Skin epidermis (tissue), 12 donors: Measurements from ENCODE around the gene PXK.

Experiments used
- H3K27ac ChIP-seq, 21 experiments: fragments of 200-600 bp; sonication (generic) in 11 of 21; one replicate each; pipeline ENCODE4 v1.5.0; 2020; ENCODE audit warnings: mild to moderate bottlenecking in 3 of 21, inconsistent platforms in 2 of 21, moderate library complexity in 2 of 21
- H3K4me3 ChIP-seq, 7 experiments: fragments of 200-600 bp; sonication (generic) in 2 of 7; one replicate each; pipeline ENCODE4 v1.5.0; 2020; ENCODE audit warnings: inconsistent platforms in 2 of 7, mild to moderate bottlenecking in 2 of 7, moderate library complexity in 1 of 7

PXK gene

DNA sequence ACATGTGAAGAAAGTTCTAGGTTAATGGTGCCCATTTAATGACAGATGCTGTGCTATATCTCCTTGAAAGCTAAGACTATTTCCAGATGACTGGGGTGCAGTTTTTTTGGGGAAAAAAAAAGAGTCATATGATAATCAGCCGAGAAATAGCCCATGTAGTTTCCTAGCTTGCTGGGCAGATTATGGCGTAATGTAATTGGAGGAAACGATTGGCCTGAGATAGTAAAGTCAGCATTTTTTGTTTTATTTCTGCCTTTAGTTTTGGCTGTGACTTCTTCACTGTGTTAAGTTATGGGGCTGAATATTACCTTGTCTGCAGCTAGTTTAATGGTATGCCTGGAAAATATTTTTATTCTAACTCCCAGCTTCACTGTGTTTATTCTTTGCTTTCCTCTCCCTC, 77.0 kb downstream of the PXK start:
- no peak overlapping the region for H3K4me3 ChIP-seq
- H3K27ac ChIP-seq, result no peak overlapping the region

DNA sequence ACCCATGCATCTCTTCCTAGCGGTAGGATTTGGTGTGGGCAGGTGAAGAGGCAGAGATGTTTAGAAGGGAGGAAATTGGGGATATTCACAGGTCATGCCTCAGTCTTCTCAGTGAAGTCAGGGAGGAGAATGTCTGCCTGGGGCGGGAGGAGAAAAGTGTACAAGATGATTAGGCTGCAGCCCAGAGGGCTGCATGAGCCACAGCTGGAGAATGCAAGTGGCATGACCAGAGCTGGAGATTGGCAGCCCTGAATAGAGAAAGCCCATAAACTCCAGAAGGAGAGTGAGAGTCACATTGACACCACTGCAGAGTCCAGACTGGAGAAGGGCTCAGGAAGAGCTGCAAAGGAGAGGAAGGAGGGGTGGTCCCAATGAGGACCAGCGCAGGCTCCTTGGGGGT, 78.3 kb downstream of the PXK start:
- Histone ChIP-seq H3K4me3 (no peak overlapping the region), H3K27ac (no peak overlapping the region)

DNA sequence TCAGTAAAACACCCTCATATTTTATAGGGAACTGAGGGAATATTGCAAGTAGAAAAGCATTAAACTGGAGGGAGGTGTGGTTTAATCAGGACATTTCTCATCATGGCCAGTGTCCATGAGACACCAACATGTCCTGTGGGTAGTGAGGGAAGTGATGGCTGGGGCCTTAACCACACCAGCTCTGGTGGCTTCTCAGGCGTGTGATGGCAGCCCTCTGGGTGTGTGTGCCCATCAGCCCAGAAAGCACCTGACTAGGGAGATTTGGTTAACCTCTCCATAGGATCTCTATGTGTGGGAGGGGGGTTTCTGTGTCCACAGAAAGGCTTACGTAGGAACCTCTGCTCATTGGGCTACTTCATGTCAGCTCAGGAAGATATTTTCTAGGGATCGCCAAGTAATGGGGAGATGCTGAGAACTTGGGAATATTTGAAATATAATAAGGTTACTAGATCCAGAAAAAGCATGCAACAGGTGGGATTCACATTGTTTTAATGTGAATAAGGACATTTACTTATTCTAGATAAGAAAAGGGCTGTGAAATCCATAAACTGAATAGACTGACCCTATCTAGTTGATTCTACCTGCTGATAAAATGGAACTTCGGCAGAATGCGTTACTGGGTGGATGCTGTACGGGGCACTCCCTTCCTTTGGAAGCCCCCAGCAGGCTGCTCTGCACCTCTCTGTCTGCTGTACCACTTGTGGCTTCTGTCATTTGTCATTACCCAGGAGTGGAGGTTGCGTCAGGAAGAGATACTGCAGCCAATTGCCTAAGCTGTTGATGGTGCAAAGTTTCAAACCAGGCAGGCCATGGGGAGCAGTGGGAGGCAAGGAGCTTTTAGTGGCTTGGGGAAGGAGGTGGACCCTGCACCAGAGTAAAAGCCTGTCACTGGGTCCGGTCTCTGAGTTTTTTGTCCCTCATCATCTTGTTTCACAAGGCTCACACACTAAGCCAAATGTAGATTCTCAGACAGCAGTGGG, 79.4 kb downstream of the PXK start:
- H3K4me3 ChIP-seq, result no peak overlapping the region
- peak overlapping the region in 1 of 21 experiments; percentile 36 for H3K27ac ChIP-seq

DNA sequence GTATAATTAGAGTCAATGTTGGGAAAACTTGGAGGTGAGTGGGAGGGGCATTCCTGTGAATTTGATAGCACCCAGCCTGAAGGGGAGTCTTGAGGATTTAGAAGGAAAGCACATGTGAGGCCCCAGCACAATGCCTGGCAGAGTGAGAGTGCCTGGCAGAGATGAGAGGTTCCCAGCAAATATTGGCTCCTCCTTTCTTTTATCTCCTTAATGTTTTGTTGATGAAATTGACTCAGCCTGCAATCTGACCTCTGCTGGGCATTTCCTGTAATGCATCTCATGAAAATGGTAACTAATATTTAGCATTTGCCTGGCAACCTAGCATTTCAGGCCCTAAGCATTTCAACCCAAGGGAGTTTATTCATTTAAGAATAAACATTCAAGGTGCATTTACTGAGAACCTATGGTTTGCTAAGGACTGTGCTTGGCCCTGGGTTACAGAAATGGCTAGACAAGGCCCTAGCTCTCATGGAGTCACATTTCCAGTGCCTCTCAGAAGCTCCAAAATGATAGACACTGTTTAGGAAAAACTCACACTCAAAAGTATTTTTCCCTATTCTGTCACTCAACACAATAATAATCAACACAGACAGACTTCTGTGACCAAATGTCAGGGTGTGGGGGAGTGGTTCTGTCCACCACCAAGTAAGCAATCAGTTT, 82.0 kb downstream of the PXK start:
- Histone ChIP-seq H3K27ac (no peak overlapping the region), H3K4me3 (no peak overlapping the region)

DNA sequence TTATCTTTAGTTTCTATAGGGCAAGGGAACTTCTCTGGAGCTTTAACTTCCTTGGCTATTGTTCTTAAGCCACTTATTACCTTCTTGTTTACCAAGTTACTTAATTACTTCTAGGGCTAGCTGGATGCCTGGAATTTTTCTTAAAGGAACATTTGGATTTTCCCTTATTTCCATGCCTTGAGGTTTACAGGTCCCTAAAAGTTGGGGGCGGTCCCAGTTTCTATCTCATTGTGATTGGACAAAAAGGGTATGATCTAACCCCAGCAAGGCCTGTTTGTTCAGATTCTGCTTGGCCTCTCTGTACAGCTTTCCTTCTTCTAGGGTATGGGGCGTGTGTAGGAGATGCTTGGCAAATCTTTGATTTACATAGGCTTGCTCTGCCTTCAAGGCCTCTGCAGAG, 83.5 kb downstream of the PXK start:
- Histone ChIP-seq H3K27ac (no peak overlapping the region), H3K4me3 (no peak overlapping the region)

DNA sequence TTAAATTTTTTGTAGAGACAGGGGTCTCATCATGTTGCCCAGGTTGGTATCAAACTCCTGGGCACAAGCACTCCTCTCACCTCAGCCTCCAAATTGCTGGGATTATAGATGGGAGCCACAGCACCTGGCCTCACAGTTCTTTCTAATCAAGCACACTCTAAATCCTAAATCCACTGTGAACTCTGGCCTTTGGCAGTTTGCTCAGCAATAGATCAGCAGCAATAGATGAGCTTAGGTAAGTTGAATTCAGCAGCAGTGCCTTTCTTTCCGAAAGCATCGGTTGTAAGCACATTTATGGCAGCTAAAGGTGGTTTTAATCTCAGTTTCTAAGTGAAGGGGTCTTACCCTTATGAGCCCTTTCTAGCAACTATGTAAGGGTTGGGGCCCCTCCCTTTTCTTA, 84.4 kb downstream of the PXK start:
- H3K27ac ChIP-seq, result no peak overlapping the region
- no peak overlapping the region for H3K4me3 ChIP-seq

DNA sequence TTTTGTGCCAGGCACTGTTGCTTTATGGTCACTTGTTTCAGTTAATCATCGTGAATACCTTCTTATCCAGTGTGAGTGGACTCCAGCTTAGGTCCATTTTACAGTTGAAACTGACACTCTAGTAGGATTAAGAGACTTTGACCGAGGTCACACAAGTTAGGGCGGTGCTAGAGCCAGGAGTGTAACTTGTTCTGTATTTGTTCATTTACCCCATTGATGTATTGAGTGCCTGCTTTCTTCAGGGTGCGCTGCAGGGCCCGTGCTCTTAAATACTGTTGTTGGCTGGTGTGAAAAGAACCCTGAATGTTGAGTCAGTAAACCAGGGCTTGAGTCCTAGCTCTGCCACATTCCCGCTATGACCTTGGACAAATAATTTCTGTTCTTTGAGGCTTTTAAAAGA, 85.5 kb downstream of the PXK start:
- no peak overlapping the region for H3K4me3 ChIP-seq
- H3K27ac ChIP-seq, result no peak overlapping the region

DNA sequence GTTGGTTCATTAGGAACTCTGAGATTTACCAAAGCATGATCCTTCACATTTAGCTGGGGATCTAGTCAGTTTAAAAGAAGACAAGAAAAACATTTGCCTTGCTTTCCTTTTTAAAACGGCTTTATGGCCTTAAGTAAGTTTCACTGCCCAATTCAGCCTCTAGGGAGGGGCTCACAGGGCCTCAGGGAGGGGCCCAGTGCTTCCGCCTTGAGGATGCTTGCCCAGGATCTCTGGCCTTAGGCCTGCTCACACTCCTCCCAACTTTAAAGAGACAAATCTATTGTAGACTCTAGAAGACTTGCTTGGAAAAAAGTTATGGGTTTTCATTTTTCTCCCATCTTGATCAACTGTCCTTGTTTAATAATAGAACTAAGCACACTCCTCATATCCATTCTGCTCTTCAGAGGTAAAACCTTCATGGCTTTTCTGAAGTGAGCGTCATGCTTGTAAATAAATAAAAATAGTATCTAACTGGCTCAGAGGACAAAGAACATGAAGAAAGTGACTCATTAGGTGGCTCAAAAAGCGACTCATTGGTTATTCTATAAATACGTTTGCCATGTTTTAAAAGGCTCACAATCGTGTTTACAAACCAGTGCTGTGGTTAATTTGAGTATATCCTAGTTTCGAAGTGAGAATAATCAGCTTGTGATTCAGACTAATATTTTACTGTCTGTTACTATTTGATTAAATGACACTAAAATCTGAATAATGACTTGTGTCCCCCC, 87.3 kb downstream of the PXK start:
- no peak overlapping the region for H3K4me3 ChIP-seq
- H3K27ac ChIP-seq, result peak overlapping the region in 12 of 21 experiments; percentile 4 to 74 (median 66)

DNA sequence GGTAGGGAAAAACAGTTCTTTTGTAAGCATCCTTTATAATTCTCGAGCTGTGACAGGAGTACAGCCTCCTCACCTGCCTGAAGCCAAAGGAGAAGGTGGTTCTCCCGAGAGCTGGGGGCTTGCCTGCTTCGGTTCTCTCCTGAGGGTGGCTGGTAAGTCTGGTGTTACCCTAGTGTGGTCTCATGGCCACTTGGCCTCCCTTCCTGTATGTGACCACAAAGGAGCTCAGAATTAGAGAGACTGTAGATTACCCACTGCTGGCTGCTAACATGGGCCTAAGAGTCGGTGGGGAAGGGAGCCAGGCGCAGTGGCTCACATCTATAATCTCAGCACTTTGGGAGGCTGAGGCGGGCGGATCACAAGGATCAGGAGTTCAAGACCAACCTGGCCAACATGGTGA, 88.3 kb downstream of the PXK start:
- Histone ChIP-seq H3K4me3 (no peak overlapping the region), H3K27ac (peak overlapping the region in 2 of 21 experiments; percentile 6 to 66)

DNA sequence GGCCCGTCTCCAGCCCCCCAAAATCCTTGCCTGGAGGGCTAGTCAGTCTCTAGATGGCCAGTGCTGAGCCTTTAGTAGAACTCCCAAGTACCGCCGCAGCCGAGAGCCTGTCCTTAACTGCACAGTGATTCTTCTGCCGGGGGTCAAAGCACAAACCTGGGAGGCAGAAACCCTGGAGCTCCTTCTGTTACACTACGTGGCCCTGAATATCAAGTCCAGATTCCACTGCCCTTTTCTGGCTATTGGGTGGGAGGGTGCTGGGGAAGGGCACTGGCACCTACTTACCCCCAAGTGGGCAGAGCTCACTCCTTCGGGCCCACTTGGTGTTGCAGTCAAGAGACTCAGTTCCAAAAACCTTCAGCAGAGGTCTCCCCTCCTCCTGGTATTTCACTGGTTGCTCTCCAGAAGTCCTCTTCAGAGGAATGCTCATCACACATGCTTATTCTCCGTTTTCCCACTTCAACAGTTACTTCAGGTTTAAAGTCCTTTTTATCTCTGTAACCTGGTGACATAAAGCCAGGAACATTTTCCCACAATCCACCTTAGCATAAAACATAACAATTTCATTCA, 90.1 kb downstream of the PXK start:
- peak overlapping the region in 4 of 21 experiments; percentile 13 to 41 (median 38) for H3K27ac ChIP-seq
- H3K4me3 ChIP-seq, result no peak overlapping the region

DNA sequence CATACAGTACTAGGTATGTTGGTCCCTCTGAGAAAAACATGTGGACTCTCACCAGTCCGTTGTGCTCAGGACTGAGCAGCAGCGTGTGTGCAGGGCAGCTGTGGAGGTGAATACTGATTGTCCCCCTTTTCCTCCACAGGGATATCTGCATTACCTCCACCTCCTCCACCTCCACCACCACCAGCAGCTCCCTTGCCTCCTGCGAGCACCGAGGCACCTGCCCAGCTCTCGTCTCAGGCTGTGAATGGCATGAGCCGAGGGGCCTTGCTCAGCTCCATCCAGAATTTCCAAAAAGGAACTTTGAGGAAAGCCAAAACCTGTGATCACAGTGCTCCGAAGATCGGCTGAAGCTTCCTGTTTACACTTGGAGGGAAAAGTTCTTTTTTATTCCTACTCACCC, 91.9 kb downstream of the PXK start:
- H3K27ac ChIP-seq, result peak overlapping the region in 3 of 21 experiments; percentile 1 to 20 (median 1)

DNA sequence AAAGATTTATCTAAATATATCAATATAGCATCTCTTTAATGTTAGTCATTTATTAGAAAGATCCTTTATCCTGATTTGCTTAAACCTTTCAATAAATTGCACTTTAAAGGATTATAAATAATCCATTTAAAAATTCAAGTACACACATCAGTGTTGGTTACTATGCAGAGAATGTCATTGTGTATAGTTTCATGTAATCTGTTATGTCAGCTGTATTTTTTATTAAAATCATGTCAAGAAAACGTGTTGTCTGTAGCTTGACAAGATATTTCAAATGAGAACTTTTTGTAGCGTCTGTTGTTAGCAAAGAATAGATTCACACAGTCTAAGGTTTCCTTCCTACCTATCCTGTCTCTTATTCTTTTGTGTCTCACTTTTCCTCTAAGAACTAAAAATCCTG, 93.1 kb downstream of the PXK start:
- Histone ChIP-seq H3K27ac (no peak overlapping the region), H3K4me3 (no peak overlapping the region)

More for the DNA sequence above, 91.9 kb downstream of the PXK start:
- H3K4me3 ChIP-seq, result no peak overlapping the region

DNA sequence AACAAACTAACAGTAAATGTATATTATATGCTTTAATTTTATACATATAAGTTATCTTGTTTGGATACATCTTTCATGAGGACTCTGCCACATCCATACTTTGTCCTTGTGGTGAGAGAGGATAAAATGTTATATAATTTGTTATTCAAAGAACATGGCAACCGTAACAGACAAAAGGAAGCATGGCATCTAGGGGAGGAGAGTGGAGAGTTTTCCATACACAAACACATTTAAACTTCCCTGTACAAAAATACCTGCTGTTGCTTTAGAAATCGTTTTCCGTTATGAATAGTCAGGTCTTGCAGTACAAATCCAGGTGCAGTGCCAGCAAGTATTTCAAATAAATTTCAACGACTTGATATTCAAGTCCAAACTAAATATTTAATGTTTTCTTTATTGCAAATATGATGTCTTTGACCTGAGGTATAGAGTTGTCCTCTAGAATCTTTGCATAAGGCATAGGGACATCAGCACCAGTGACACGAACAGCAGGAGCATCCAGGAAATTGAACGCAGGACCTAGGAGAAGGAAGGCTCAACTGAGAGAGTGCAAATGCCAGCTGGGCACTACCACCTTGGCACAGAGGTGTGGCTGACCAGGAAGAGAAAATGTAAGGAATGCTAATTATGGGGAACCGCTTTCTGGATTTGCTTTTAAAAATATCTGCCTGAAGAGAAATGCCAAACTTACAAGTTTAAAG, 95.1 kb downstream of the PXK start:
- no peak overlapping the region for H3K27ac ChIP-seq
- no peak overlapping the region for H3K4me3 ChIP-seq

DNA sequence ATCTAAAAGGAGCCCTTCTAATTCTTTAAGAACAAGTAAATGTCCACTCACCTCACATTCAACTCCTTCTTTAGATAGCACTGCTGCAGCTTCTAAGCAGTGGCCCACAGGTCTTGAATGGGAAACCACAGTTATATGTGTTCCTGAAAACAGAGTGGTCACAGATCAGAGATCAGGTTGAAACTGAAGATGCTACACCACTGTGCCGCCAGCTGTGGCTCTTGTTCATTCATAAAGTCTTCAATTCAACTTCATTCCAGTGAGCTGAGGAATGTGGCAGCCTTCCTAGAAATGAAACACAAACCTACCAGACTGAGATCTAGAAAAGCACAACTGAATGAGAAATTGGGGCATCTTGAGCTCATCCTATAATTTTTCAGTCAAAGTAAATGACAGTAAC, 97.0 kb downstream of the PXK start:
- H3K27ac ChIP-seq, result no peak overlapping the region
- no peak overlapping the region for H3K4me3 ChIP-seq

DNA sequence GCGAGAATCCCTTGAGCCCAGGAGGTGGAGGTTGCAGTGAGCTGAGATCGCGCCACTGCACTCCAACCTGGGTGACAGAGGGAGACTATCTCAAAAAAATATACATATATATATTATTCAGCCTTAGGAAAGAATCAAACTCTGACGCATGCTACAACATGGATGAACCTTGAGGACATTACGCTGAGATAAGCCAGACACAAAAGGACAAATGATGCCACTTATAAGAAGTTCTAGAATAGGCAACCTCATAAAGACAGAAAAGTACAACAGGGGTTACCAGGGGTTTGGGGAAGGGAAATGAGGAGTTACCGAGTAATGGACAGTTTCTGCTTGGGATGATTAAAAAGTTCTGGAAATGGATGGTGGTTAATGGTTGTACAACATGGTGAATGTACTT, 100.2 kb downstream of the PXK start:
- H3K4me3 ChIP-seq, result peak overlapping the region; percentile 53 to 72 (median 60)

DNA sequence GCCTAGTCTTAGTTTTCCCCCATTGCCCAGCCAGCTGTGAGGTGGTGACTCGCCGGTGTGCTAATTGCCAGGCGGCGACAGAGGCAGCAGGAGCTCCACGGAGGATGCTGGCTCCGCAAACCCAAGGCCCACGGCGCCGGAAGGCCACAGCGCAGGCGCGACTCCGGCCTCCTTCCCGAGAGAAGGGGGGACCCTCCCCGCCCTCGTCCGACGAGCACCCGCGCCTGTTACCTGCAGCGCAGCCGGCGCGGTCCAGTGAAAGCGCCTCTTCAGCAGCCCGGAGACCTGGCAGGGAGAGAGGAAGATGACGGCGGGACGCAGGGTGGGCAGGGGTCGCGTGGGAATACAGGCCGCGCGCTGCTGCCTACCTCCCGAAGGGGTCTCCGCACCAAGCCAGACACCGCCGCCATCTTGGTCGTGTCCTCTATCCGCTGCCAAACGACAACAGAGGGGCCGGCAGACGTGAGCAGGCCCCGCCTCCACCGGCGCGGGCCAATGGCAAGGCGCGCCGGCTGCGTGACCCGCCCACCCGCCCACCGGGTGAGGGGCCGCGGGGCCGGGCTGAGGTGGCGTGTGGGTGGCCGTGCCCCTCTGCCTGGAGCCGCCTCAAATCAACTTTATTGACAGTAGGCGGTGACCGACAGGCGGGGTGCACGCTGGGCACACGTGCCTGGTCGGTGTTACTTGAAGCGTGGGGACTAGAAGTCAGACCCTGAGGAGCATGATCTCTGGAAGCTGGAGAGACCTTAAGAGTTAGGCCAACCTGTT, 100.9 kb downstream of the PXK start, which contains the start of gene PDHB:
Gene PDHB, minus strand, starts transcription at position 433 of the 768 bp plus-strand sequence. Its CDS starts 23 bp downstream, at position 410.
- H3K4me3 ChIP-seq, result peak within 1 kb of the TSS; percentile 53 to 72 (median 60)
- H3K27ac ChIP-seq, result peak within 1 kb of the TSS; percentile 47 to 97 (median 88)

More for the DNA sequence above, 100.2 kb downstream of the PXK start:
- peak overlapping the region in 20 of 21 experiments; percentile 69 to 97 (median 88) for H3K27ac ChIP-seq

DNA sequence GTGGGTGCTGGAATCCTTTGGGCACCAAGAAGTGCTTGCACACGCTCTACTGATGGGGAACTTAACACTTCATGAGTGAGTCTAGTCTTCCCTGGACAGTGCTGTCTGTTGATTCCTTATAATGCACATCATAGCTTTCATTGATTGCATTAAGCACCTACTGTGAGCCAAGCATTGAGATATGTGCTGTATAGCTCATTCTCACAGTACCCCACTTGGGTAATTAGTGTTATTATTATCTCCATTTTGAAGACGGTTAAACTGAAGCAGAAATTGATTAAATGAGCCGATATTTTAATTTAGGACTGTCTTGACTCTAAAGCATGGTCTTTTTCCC, 101.4 kb downstream of the PXK start:
- H3K4me3 ChIP-seq, result peak overlapping the region; percentile 53 to 72 (median 60)
- H3K27ac ChIP-seq, result peak overlapping the region in 19 of 21 experiments; percentile 69 to 97 (median 89)

DNA sequence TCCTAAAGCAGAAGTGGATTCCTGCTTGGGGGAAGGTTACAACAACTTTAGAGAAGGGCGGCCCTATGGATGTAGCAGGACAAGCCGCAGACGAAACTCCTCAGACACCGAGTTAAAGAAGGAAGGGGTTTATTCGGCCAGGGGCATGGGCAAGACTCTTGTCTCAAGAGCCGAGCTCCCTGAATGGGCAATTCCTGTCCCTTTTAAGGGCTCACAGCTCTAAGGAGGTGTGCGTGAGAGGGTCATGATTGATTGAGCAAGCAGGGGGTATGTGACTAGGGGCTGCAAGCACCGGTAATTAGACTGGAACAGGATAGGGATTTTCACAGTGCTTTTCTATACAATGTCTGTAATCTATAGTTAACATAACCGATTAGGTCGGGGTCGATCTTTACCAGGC, 101.8 kb downstream of the PXK start:
- no peak overlapping the region for H3K4me3 ChIP-seq
- H3K27ac ChIP-seq, result peak overlapping the region in 7 of 21 experiments; percentile 20 to 95 (median 86)
